Tibial nerve (tissue), 4 donors: ENCODE results near the gene COL6A3. TPM values are rescaled to one million over a fixed set of nuclear protein-coding genes. Genes with fewer than 3 reads are reported as not detected.

Source experiments
- DNase-seq, 2 donors: peaks; one replicate each; pipeline ENCODE4 v3.0.0-alpha.2; 2019; ENCODE audit warnings: low spot score in 2 of 2
- H3K27ac ChIP-seq, 4 donors: fragments of 200-600 bp; sonication (generic) in 3 of 4; one replicate each; pipeline ENCODE4 v1.5.1; 2017 to 2019; ENCODE audit warnings: mild to moderate bottlenecking in 1 of 4
- H3K27me3 ChIP-seq, 2 donors: fragments of 200-600 bp; sonication (generic) in 1 of 2; one replicate each; pipeline versions ENCODE4 v1.5.1 to v1.6.0; 2017 to 2019
- H3K36me3 ChIP-seq, 3 donors: fragments of 200-600 bp; sonication (generic); one replicate each; pipeline ENCODE4 v1.5.1; 2018 to 2019
- H3K4me1 ChIP-seq, 4 donors: fragments of 200-600 bp; sonication (generic) in 3 of 4; one replicate each; pipeline ENCODE4 v1.5.1; 2017 to 2019
- H3K4me3 ChIP-seq, 4 donors: fragments of 200-600 bp; sonication (generic) in 3 of 4; one replicate each; pipeline ENCODE4 v1.5.1; 2017 to 2019; ENCODE audit warnings: mild to moderate bottlenecking in 1 of 4, moderate library complexity in 1 of 4
- H3K9me3 ChIP-seq, 4 donors: fragments of 200-600 bp; sonication (generic) in 3 of 4; one replicate each; pipeline ENCODE4 v1.5.1; 2017 to 2019
- CTCF ChIP-seq, 5 experiments: fragments of 200-600 bp in 3 of 5; fragments of 450-650 bp in 2 of 5; sonication (generic) in 3 of 5; IDR thresholded peaks; one replicate each; pipeline ENCODE4 v1.5.1; 2016 to 2019; ENCODE audit warnings: antibody characterized with exemption in 5 of 5, mild to moderate bottlenecking in 3 of 5, moderate library complexity in 2 of 5
- EP300 ChIP-seq, 2 donors: sonication (generic); formaldehyde crosslinking; IDR thresholded peaks; one replicate each; pipeline ENCODE4 v1.6.1; 2017; ENCODE audit warnings: antibody characterized with exemption in 2 of 2, mild to moderate bottlenecking in 1 of 2
- POLR2A ChIP-seq, 2 donors: fragments of 450-650 bp; IDR thresholded peaks; one replicate each; pipeline ENCODE4 v1.6.1; 2017; ENCODE audit warnings: antibody characterized with exemption in 2 of 2, mild to moderate bottlenecking in 2 of 2, moderate library complexity in 2 of 2
- WGBS, 2 donors: methylation state at CpG; one replicate each; pipeline ENCODE4 v1.1.5; 2018; 5-methylcytosine and 5-hydroxymethylcytosine counted together
- total RNA-seq, 4 donors: library from RNA; depleted of rRNA; stranded (reverse); fragments of >200 nt; gene quantifications; one replicate each; pipeline ENCODE4 v1.1.0, GENCODE V29; 2016

Gene COL6A3
- total RNA-seq, 4 donors from 2014 or later = 228 to 558 (median 364) TPM

DNA sequence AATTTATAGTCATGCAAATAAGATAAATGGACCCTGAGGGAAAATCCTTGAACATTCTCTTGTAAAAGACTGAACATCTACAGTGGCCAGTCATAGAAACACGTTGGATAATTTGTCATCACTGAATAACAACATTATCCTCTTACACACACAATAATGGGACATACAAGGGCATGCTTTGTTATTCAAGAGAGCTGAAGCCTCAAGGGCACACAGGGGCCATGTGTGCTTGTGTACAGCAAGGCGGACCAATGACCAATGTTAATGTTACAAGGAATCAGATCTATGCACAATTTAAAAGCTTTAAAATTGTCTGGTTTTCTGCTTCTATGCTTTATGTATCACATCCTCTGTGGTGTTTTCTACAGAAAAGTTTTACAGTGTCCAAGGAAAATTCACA is 23.7 kb downstream of the COL6A3 start:
- DNase-seq = no peak
- no peaks in the 10 kb centered on the region for H3K27me3 ChIP-seq
- H3K9me3 ChIP-seq = no peaks in the 10 kb centered on the region
- peaks cover 0 to 18% (median 0%) of the 10 kb centered on the region in 4 donors for H3K4me1 ChIP-seq
- peak overlapping the region in 1 of 4 donors; percentile 22 for H3K27ac ChIP-seq
- TF ChIP-seq POLR2A (IDR thresholded peaks at IDR 0.05) (no peak), CTCF (IDR thresholded peaks at IDR 0.05) (no peak), EP300 (IDR thresholded peaks at IDR 0.05) (no peak)
- peaks cover 0 to 17% (median 0%) of the 10 kb centered on the region in 3 donors for H3K36me3 ChIP-seq
- no peak overlapping the region for H3K4me3 ChIP-seq
- WGBS, 2 donors = 34 to 52% methylated on average over 2 of the region's 2 CpGs

DNA sequence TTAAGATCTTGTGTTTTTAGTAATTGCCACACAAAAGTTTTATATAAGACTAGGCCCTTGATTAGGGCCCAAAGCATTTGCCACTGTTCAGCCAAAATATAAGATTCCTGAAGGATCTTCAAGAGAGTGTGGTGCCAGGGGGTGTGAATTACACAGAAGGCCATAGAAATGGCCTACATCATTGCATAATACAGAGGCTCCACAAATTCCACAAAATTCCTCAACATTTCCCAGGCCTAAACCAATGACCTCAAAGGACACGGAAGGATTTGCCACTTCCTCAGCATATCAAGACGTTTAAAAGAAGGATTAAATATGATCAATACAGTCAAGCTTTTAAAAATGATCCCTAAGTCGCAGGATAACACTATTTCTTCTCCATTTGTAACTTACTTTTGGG is 24.1 kb downstream of the COL6A3 start:
- Histone ChIP-seq H3K4me1 (peaks cover 0 to 18% (median 0%) of the 10 kb centered on the region in 4 donors), H3K36me3 (peaks cover 0 to 17% (median 0%) of the 10 kb centered on the region in 3 donors), H3K9me3 (no peaks in the 10 kb centered on the region), H3K4me3 (no peak overlapping the region), H3K27me3 (no peaks in the 10 kb centered on the region), H3K27ac (peak overlapping the region in 1 of 4 donors; percentile 22)
- DNase-seq = no peak
- TF ChIP-seq CTCF (IDR thresholded peaks at IDR 0.05) = no peak
- TF ChIP-seq POLR2A (IDR thresholded peaks at IDR 0.05) = no peak
- TF ChIP-seq EP300 (IDR thresholded peaks at IDR 0.05) = no peak
- 50 to 54% methylated on average over 3 of the region's 3 CpGs for WGBS, 2 donors

- H3K9me3 ChIP-seq = no peaks in the 10 kb centered on the region
- no peak overlapping the region for H3K27ac ChIP-seq
- WGBS, 2 donors = 89% methylated on average over 5 of the region's 5 CpGs
- DNase-seq = no peak
- H3K27me3 ChIP-seq = no peaks in the 10 kb centered on the region
- H3K4me3 ChIP-seq = no peak overlapping the region
- H3K4me1 ChIP-seq = peaks cover 0 to 18% (median 0%) of the 10 kb centered on the region in 4 donors
- peaks cover 0 to 17% (median 0%) of the 10 kb centered on the region in 3 donors for H3K36me3 ChIP-seq
- TF ChIP-seq CTCF (IDR thresholded peaks at IDR 0.05) (no peak), POLR2A (IDR thresholded peaks at IDR 0.05) (no peak), EP300 (IDR thresholded peaks at IDR 0.05) (no peak)
These were observed 25.9 kb downstream of the COL6A3 start for GRCh38 chr2:237388036-237388435.

GRCh38 chr2:237384672-237385020 is 29.3 kb downstream of the COL6A3 start:
- no peak overlapping the region for H3K4me3 ChIP-seq
- TF ChIP-seq CTCF (IDR thresholded peaks at IDR 0.05) = no peak
- TF ChIP-seq POLR2A (IDR thresholded peaks at IDR 0.05) = no peak
- peak in 1 of 2 donors; percentile 3 for TF ChIP-seq EP300 (IDR thresholded peaks at IDR 0.05)
- H3K36me3 ChIP-seq = peaks cover 0 to 33% (median 0%) of the 10 kb centered on the region in 3 donors
- H3K4me1 ChIP-seq = peaks cover 0 to 2% (median 0%) of the 10 kb centered on the region in 4 donors
- peaks cover 0 to 2% (median 0%) of the 10 kb centered on the region in 4 donors for H3K9me3 ChIP-seq
- no peak for DNase-seq
- H3K27me3 ChIP-seq = no peaks in the 10 kb centered on the region
- H3K27ac ChIP-seq = peak overlapping the region in 1 of 4 donors; percentile 32

DNA sequence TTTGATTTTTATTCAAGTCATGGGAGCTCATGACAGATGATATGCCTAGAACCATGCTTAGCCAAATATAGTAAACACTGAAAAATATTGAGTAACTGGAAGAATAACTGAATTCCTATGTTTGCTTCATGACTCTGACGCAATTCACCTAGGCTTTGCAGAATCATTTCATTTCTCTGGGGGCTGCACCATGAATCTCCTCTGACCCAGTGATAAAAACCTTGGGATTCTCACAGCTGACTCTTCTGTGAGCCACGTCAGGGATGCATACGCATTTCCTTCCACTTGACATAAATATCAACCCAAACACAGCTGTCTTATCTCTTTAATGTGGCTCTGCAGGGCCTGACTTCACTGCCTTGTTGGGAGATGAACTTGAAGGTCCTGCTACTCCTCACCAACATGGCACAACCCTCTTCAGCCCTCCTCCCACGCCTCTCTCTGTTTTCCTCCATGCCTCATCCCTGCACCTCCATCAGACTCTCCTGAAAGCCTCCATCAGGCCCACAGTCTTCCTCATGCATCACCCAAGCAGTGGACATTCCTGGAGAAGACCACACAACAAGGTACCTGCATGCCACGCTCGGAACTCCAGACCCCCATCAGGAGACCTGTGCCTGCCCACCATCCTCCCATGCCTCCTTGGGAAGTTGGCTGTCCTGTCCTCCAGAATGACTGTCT is 29.8 kb downstream of the COL6A3 start:
- Histone ChIP-seq H3K4me3 (no peak overlapping the region), H3K9me3 (peaks cover 0 to 6% (median 0%) of the 10 kb centered on the region in 4 donors), H3K36me3 (peaks cover 0 to 38% (median 0%) of the 10 kb centered on the region in 3 donors), H3K27me3 (no peaks in the 10 kb centered on the region), H3K4me1 (no peaks in the 10 kb centered on the region), H3K27ac (peak overlapping the region in 1 of 4 donors; percentile 32)
- peak in 1 of 2 donors; percentile 45 for TF ChIP-seq EP300 (IDR thresholded peaks at IDR 0.05)
- TF ChIP-seq CTCF (IDR thresholded peaks at IDR 0.05) = no peak
- DNase-seq = no peak
- 78 to 87% methylated on average over 6 of the region's 6 CpGs for WGBS, 2 donors
